WI38 (cell line): Measurements from ENCODE around the gene STAT3.
"Not testable (repeated sequence)": the region's sequence is repeated elsewhere in the genome, so short reads cannot be mapped to it uniquely, and the experiment has no call there.

Experiments used
- H3K4me3 ChIP-seq: 2 replicates; pipeline ENCODE4 v1.5.1; 2011; ENCODE audit warnings: low read depth, mild to moderate bottlenecking, control low read depth, low read length
- TF ChIP-seq, protein P1 (sequence below): IDR thresholded peaks from 2 replicates; pipeline ENCODE4 v1.5.1; 2012; ENCODE audit warnings: low read depth, mild to moderate bottlenecking, control low read depth, low read length

The STAT3 gene

DNA sequence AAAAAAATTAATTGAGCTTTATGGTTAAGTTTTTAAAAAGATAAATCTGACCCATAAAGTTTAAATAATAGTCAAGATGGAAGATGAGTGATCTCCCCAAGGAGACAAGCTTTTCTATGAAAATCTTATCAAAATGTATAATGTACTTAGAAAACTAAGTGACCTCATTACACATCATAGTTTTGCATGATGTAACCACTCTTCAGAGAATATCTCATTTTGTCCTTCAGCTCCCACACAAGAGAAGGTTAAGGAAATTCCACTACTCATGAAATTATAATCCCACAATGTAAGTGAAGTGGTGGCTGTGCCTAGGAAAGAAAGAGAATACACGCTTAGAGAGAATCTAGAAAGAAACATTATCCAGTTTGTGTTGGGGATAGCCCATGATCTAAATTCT lies 14.3 kb downstream of the STAT3 start:
- no peak overlapping the region for H3K4me3 ChIP-seq
- TF ChIP-seq, protein P1, sequence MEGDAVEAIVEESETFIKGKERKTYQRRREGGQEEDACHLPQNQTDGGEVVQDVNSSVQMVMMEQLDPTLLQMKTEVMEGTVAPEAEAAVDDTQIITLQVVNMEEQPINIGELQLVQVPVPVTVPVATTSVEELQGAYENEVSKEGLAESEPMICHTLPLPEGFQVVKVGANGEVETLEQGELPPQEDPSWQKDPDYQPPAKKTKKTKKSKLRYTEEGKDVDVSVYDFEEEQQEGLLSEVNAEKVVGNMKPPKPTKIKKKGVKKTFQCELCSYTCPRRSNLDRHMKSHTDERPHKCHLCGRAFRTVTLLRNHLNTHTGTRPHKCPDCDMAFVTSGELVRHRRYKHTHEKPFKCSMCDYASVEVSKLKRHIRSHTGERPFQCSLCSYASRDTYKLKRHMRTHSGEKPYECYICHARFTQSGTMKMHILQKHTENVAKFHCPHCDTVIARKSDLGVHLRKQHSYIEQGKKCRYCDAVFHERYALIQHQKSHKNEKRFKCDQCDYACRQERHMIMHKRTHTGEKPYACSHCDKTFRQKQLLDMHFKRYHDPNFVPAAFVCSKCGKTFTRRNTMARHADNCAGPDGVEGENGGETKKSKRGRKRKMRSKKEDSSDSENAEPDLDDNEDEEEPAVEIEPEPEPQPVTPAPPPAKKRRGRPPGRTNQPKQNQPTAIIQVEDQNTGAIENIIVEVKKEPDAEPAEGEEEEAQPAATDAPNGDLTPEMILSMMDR: no peak

DNA sequence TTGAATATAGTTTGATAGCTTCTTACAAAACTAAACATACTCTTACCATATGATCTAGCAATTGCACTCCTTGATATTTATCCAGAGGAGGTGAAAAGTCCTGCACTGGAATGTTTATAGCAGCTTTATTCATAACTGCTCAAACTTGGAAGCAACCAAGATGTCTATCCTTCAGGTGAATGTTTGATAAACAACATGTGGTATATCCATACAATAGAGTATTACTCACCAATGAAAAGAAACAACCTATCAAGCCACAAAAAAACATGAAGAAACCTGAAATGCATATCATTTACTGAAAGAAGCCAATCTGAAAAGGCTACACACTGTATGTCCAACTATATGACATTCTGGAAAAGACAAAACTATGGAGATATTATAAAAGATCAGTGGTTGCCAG lies 16.1 kb downstream of the STAT3 start:
- TF ChIP-seq, protein P1: no peak
- no peak overlapping the region for H3K4me3 ChIP-seq

DNA sequence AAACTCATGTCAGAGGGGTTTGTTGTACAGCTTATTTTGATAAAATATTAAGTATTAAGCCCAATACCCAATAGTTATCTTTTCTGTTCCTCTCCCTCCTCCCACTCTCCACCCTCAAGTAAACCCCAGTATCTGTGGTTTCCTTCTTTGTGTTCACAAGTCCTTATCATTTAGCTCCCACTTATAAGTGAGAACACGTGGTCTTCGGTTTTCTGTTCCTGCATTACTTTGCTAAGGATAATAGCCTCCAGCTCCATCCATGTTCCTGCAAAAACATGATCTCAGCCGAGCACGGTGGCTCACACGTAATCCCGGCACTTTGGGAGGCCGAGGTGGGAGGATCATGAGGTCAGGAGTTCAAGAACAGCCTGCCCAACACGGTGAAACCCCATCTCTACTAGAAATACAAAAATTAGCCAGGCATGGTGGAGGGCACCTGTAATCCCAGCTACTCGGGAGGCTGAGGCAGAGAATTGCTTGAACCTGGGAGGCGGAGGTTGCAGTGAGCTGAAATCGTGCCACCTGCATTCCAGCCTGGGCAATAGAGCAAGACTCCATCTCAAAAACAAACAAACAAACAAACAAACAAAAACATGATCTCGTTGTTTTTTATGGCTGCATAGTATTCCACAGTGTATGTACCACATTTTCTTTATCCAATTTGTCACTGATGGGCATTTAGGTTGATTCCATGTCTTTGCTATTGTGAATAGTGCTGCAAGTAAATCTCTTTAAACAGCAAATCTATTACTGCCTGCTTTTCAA lies 19.3 kb downstream of the STAT3 start:
- H3K4me3 ChIP-seq: not testable (repeated sequence)

DNA sequence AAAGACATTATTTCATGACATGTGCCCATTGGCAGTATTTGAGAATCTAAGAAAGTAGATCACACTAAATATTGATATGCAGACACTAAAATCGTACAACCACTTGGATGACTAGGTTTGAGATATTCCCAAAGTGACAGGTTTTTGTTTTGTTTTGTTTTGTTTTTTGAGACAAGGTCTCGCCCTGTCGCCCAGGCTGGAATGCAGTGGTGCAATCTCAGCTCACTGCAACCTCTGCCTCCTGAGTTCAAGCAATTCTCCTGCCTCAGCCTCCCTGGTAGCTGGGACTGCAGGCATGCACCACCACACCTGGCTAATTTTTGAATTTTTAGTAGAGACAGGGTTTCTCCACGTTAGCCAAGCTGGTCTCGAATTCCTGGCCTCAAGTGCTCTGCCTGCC lies 19.9 kb downstream of the STAT3 start:
- not testable (repeated sequence) for H3K4me3 ChIP-seq

DNA sequence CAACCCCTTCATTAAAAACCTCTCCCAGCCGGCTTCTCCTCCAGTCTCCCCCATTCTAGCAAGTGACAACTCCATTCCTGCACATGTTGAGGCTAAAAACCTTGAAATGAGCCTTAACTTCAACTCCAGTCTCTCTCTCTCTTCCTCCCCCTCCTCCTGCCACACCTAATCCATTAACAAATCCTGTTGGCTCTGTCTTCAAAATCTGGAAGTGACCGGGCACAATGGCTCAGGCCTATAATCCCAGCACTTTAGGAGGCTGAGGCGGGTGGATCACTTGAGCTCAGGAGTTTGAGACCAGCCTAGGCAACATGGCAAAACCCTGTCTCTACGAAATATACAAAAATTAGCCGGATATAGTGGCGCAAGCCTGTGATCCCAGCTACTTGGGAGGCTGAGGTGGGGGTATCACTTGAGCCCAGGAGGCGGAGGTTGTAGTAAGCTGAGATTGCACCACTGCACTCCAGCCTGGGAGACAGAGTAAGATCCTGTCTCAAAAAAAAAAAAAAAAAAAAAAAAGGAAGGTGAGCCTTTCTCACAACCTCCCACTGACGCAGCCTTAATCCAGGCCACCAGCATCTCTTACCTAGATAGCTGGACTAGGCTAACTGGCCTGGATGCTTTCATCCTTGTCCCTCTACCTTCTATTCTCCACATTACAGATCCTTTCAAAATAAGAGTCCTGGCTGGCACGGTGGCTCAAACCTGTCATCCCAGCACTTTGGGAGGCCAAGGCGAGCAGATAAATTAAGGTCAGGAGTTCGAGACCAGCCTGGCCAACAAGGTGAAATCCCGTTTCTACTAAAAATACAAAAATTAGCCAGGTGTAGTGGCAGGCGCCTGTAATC lies 21.8 kb downstream of the STAT3 start:
- not testable (repeated sequence) for H3K4me3 ChIP-seq

DNA sequence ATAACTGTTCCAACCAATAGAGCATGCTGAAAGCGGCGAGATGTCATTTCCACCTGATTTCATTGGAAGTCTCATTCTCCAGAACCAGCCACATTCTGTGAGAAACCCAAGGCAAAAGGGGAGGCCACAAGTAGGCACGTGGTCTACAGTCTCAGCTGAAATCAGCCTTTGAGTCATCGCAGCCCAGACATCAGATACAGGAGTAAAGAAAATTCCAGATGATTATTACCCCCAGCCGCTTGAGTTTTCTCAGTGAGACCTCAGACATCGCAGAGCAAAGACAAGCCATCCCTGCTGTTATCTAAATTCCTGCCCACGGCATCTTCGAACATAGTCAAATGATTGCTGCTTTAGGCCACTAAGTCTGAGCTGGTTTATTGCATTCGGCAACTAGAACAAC lies 23.1 kb downstream of the STAT3 start:
- TF ChIP-seq, protein P1: no peak
- H3K4me3 ChIP-seq: no peak overlapping the region

DNA sequence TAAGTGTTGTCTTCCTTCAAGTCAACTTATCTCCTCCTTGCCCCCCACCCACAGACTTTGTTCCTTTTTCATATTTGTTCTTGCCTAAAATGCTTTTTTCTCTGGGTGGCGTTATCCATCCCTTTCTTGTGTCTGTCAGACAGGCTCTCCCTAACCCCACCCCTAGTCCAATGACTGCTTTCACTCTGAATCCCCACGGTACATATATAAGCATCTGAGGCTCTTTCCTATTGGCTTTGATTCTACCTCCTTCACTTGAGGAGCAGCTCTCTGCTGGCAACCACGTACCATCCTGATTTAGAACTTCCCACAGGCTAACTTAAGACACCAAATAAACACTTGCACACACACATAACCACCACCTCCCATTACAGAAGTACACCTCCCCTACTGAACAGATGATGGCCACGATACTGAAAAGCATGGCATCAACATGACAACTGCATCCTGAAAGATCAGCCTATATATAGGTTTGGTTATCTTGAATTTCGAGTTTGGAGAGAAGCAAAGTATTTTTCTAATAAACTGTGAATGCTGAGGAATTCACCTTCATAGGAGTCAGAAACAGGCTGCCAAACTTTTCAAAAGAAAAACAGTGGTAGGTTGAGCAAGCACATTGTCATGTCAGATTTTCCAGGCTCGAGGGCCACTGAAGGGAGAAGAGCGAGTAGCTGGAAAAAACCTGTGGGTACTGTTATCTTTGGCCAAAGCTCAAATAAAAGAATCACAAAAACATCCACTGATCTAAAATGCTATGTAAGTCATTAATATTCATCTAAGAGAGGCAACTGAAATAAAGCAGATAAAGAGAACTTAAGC lies 24.3 kb downstream of the STAT3 start:
- no peak overlapping the region for H3K4me3 ChIP-seq
- TF ChIP-seq, protein P1: no peak

DNA sequence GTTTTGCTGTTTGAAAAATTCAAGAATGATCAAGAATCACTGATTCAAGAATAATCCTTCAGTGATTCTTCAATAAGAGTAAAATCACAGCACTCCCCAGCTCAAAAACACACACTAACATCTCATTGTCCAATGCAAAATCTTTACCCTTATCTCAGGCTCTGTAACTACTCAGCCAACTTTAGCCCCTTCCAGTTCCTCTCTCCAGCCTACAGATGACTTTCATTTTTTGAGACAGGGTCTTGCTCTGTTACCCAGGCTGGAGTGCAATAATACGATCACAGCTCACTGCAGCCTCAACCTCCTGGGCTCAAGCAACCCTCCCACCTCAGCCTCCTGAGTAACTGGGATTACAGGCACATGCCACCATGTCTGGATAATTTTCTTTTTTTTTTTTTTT lies 25.0 kb downstream of the STAT3 start:
- no peak overlapping the region for H3K4me3 ChIP-seq
- TF ChIP-seq, protein P1: no peak
